GM19463 (cell line): ENCODE measurements around the gene GCAT.

Experiments used
- ATAC-seq: cut with Tn5 transposase; IDR thresholded peaks from one replicate; pipeline ENCODE4 v1.9.1; 2021; ENCODE audit warnings: mild to moderate bottlenecking, moderate library complexity; ENCODE audit not compliant: unreplicated experiment

GCAT gene

DNA sequence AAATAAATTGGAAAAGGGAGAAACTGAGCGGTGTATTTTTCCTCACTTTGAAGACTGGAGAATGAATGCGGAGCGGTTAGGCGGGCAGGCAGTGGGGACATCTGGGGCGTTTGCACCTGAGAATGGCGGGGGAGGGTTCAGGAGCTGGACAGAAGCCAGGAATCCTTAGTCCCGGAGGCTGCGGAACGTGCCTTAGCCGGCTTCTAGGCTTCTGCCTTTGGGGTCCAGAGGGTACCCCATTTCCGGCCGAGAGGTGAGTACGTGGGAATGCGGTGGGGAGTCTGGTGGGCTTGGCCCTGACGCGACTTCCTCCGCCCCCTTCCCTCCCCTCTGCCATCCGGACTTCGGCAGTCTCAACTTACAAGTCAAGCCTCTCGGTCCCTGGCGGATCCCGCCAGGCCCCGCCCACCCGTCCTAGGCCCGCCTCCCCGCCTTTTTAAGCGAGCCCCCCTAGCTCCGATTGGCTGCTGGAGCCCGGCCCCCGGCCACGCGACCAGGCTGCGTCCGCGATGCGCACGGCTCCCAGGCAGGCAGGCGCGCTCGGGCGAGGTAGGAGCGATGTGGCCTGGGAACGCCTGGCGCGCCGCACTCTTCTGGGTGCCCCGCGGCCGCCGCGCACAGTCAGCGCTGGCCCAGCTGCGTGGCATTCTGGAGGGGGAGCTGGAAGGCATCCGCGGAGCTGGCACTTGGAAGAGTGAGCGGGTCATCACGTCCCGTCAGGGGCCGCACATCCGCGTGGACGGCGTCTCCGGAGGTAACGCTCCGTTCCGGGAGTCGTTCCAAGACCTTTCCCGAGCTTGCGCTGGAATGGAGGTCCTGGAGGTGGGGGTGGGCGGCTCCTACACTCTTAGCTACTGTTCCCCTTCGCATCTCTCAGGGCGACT, at the start of gene GCAT:
Gene GCAT, plus strand, starts transcription at position 525 of the 884 bp plus-strand sequence. Its CDS starts 34 bp downstream, at position 559.
- peak; percentile 96 for ATAC-seq

DNA sequence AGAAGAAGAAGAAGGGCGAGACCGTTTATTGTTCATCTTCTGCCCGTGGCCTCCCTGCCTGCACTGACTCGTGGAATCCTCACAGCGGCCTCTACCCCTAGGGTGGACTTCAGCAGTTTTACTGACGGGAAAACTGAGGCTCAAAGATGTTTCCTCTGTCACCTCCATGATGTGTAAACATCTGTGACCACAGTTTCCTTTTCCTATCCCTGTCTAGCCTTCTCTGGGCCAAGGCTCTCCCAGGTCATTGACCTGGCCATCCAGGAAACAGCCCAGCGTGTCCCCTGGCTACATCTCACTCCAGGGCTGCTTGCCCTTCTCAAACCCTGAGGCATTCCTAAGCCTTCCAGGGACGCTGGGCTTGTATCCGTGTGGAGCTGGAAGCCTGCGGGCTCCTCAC, 49.0 kb upstream of the GCAT start:
- ATAC-seq: no peak

DNA sequence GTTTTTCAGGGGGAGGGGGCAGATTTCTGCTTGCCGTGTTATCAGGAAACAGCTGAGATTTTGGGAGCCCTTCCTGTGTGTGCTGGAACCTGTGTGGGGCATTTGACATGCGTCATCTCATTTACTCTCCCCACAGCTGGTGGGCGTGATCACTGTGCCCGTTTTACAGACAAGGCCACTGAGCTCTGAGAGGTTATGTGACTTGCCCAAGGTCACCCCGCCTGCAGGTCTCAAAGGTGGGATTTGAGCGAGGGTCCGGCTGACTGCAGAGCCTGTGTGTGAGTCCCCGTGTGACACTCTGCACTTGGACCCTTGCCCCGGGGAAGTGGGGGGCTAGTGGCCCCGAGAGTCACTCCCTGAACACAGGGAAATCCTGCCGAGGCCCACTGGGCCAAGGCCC, 48.5 kb upstream of the GCAT start:
- no peak for ATAC-seq

DNA sequence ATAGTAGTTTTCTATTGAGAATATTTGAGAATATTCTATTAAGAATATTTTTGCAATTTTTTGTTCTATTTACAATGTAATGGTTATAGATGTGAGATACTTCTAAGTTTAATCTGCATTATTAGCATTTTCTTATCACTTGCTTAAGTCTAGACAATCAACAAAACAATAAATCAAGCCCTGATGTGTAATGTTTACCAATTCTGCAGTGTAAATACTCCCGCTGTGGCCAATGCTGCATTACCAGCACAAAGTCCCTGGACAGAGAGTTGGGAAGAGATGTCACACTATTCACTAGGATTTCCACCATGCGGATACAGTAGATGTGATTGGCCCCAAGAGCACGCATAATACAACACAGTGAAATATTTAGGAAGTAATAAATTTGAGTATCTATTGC, 47.6 kb upstream of the GCAT start:
- no peak for ATAC-seq

DNA sequence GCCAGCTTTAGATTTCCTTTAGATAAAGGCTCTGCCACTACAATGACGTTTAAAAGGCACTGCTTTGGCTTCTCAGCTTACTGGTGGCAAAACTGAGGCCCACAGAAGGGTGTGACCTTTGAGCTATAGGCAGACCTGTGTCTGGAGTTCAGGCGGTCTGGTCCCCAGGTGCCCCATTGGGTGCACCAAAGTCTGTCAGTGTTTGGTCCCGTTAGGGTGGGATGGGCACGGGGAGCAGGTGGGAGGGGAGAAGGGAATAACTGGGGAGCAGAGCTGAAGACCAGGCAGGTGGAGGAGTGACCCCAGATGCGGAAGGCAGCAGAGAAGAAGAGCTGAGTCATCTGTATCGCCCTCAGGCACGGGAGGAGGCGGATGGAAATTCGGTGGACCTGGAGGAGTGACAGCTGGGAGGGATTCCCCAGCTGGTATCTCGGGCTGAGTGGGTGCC, 45.3 kb upstream of the GCAT start:
- no peak for ATAC-seq

DNA sequence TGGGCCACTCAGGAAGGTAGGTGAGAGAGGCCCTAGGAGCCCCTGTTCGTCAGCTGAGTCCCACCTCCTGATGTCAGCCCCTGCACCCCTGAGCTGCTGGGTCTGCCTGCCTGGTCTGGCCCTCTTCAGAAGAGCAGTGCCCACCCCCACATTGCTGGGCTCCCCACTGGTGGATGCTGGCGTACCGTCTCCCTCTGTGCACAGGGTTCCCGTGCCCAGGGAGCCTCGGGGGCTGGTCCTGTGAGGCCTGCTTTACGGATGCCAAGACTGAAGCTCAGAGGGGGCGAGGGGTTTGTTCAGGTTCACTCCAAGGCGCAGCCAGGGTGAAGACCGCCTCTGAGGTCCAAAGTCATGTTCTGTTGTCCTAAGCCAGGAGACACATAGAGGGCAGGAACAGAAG, 44.7 kb upstream of the GCAT start:
- no peak for ATAC-seq

DNA sequence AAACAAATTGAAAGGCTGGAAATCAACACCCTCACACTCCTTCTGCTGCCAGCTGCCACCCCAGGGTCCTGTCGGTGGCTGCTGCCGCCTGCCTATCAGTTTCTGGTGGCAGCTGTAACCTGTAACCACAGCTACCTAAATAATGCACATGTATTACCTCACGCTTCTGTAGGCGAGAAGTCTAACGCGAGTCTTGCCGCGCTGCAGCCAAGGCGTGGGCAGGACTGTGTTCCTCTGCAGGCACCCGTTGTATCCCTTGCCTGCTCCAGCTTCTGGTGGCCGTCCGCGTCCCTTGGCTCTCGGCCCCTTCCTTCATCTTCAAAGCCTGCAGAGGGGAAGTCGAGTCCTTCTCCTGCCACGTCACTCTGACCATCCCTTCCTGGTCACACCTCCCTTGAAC, 44.1 kb upstream of the GCAT start:
- ATAC-seq: no peak

DNA sequence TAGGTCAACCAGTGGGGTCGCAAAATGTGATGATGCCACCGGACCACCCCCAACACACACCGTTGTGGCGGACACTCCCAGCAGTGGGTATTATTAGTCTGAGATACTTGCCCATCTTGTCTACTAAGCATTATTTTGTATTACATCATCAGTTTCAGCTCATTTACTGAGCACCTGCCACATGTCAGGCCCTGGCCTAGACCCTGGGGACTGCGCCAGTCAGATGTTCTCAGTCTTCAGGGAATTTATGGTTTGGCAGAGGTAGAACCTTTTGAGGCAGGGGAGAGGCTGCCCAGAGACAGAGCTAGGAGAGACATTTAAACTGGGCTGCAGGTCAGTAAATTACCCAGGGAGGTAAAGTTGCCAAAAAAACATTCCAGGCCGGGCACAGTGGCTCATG, 43.1 kb upstream of the GCAT start:
- ATAC-seq: no peak

DNA sequence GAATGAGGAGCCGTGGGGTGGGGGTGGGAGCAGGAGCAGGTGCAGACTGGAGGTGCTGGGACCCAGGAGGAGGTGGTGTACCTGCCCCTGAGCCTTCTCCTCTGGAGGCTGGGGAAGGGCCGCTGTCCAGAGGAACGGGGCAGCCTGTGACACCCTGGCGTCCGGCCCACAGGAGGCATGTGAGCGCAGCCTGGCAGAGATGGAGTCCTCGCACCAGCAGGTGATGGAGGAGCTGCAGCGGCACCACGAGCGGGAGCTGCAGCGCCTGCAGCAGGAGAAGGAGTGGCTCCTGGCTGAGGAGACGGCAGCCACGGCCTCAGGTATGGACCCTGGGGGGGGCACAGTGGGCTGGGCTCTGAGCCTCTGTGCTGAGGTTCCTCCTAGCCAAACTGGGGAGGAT, 42.2 kb upstream of the GCAT start:
- no peak for ATAC-seq

DNA sequence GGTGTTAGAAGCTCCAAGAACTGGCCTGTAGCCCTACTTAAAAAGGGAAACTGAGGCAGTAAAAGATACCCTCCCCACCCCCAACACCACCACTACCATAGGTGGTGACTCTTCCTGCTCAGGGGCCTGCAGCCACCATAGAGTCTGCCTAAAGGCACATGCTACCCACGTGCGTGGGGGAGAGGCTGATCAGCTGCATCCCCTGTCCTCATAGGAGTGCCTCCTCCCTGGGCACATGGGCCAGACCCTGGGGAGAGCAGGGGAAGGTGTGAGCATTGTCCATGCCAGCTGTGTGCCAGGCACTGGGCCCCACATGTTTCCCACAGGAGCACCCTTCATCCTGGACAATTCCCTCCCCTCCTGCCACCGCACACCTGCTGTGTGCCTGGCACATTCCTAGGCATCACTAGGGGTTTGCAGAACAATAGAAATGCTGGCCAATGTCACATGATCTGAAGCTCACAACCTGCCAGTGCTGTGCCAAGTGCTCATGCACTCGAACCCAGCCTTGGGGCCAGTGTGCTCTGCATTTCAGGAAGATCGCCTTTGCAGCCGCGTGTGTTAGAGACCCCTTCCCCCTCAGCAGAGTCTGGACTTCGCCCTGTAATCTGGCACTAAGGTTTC, 41.7 kb upstream of the GCAT start:
- ATAC-seq: no peak

DNA sequence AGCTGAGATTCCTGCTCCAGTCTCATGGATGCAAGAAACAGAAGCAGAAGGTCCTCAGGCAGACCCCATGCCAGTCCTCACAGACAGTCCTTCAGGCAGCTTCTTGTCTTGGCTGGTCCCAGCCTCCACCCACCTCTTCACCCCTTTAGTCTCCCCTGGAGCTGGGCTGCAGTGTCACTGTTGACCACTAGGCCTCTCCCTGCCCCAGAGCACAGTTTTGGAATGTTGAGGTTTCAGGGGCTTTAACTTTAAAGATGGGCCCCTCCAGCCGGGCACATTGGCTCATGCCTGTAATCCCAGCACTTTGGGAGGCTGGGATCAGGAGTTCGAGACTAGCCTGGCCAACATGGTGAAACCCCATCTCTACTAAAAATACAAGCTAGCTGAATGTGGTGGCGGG, 39.5 kb upstream of the GCAT start:
- ATAC-seq: no peak

DNA sequence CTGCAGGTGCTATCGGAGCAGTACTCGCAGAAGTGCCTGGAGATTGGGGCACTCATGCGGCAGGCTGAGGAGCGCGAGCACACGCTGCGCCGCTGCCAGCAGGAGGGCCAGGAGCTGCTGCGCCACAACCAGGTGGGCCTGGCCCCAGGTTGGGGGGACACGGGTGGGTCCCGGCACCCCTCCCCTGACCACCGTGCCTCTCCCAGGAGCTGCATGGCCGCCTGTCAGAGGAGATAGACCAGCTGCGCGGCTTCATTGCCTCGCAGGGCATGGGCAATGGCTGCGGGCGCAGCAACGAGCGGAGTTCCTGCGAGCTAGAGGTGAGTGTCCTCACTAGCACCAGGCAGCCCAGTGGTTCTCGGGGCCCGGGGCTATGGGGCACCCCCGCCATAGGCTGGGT, 38.7 kb upstream of the GCAT start:
- ATAC-seq: no peak

DNA sequence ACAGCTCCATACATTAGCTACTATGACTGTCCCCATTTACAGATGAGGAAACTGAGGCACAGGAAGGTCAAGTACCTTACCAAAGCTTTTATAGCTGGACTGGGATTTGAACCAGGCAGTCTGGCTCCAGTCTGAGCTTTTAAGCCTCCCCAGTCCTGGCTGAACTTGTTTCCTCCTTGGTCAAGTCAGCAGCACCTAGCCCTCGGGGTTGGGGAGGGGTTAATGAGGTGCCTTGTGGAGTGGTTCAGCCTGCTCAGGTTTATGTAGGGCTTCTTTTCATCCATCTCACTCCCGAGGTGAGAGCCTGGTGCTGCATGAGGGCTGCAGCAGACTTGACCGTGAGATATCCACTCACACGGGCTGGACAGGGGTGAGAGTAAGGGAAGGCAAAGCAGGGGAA, 36.7 kb upstream of the GCAT start:
- no peak for ATAC-seq

DNA sequence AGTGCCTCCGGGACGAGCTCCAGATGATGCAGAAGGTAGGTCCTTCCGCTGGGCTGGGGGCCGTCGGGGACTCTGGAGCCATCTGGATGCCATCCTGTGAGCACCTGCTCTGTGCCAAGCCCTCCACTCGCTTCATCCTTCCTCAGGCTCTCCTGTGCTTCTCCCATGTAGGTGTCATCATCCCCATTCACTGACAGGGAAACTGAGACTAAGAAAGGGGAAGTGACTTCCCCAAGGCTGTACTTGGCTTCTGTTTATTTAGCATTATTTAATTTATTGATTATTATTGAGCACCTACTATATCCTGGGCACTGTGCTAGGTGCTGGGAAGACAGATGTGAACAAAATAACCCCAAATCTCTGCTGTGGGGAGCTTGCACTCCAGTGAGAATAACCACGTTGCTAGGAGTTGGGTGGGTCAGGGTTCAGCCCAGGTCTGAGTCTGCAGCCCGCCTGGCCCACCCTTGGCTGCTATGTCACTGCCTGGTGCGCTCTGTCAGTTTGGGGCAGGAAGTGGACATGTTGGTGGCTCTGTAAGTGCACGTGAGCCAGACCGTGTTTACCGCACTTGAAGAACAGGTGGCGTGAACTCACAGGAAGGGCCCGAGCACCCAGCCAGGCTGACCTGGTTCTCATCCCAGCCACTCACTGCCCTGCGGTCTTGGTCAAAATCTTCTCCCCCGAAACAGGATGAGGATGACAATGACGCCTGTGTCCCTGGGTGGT, 35.9 kb upstream of the GCAT start:
- ATAC-seq: no peak

DNA sequence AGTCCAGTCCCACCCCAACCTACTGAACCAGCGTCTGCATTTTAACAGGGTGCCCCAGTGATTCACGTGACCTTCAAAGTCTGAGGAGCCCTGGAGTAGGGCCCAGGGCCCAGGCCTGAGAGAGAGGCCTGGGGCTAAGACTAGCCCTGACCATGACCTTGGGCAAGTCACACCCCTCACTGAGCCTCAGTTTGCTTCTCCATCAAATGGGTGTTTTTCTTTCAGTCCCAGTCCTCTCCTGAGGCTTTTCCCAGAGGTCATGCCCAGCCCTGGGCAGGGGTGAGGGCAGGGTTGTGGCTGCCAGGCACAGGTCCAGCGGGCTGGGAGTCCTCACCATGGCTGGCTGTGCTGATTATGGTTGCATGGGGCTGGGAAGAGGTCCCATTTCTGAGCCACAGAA, 33.0 kb upstream of the GCAT start:
- ATAC-seq: no peak

DNA sequence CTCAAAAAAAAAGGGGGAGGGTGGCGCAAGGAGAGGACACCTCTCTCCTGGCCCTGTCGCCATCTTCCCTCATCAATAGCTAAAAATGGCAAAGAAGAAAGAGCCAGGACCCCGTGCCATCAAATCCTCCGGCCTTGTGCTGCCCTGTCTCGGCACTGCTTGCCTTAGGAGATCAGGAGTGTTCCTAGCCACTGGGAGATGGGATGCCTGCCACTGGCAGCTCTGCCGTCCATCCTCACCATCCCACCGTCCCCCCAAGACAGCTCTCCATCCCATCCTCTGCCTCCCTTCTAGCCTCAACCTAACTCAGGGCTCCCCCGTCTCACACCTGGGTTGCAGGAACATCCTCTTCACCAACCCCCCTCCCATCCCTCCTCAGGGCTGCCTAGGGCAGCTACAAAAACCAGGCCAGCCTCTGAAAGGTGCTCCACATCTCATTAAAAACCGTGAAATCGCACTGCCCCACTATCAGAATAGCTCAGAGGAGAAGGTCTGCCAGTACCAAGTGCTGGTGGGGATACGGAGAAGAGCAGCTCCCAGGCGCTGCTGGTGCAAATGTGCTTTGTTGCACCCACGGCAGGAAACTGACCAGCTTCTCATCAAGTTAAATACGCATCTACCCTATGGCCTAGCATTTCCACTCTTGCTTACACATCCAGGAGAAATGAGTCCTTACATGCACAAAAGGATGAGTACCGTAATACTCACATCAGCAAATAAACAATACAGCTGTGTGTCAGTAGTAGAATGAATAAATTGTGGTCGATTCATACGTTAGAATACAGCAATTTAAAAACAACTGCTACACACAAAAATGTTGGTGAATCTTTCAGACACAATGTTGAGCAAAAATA, 31.7 kb upstream of the GCAT start:
- ATAC-seq: no peak

DNA sequence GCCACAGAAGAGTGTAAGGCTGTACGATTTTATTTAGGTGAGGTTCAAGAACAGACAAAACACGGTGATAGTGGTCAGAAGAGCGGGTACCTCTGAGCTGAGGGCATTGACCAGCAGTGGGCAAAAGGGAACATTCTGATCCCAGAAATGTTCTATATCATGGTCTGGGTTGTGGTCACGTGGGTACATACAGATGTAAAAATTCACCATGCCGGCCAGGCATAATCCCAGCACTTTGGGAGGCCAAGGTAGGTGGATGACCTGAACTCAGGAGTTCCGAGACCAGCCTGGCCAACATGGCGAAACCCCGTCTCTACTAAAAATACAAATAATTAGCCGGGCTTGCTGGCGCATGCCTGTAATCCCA, 31.1 kb upstream of the GCAT start:
- ATAC-seq: no peak

DNA sequence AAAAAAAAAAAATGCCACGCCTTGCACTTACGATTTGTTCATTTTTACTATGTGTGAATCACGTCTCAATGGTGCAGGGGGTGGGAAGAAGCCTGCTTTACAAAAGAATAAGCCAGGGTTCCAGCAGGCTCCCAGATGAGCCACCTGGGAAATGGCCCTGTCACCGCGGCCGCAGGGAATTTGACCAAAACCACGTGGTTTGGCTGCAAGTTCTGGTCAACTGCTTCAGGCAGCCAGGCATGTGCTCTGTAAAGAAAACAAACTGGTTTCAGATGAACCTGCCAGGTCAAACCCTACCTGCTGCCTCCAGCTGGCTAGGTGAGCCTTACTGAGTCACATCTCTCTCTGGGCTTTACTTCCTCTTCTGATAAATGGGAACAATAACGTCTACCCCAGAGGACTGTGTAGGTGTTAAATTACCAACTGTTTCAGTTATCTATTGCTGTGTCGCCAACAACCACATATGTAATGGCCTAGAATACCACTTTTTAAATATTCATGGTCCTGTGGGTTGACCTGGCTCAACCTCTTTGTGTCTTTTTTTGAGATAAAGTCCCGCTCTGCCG, 30.5 kb upstream of the GCAT start:
- ATAC-seq: peak; percentile 69

DNA sequence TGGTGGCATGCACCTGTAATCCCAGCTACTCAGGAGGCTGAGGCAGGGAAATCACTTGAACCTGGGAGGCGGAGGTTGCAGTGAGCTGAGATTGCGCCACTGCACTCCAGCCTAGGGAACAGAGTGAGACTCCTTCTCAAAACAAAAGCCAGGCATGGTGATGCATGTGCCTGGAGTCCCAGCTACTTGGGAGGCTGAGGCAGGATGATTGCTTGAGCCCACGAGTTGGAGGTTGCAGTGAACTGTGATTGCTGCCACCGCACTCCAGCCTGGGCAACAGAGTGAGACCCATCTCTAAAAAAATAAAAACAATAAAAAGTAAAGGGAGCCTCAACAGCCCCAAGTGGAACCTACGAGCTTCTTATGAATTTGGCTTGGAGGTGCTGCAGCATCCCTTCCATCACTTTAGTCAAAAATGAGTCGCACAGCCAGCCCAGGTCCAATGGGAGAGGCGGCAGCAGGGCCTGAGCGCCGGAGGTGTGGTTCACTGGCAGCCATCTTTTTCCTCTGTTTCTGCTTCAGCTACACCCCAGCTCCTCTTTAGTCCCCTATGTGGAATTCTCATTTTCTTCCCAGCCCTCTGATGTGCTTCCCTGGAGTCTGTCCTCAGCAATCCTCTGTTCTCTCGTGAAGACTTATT, 29.2 kb upstream of the GCAT start:
- no peak for ATAC-seq

DNA sequence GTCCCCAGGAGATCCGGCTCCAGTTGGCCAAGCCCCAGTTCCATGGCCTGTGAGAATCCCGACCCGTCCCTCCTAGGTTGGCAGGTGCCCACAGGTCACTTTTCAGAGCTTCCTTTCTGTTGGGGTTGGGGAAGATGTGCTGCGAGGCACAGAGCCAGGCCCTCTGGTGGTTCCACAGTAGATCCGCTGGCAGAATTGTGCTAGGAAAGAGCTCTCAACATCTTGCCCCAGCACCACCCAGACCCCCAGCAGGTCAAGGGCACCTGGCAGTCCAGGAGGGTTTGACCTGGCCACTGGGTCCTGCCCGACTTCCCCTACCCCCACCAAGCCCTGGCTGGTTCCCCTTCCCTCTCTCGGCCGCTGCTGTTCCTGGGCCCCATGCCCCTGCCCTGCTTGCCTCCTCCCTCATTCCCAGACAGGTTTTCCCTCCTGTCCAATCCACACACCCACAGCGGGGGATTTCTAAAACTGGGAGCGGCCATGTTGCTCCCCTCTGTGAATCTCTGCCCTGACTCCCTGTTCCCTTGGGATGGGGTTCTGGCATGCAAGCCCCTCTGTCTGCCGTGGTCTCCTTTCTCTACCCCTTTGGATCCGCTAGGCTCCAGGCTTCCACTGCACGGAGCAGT, 26.2 kb upstream of the GCAT start:
- ATAC-seq: no peak
